ENCODE measurements around the gene LRRC1.

GRCh38 chr6:53858913-53859312 lies 64.1 kb downstream of the LRRC1 start:
- TF ChIP-seq, protein P1, sequence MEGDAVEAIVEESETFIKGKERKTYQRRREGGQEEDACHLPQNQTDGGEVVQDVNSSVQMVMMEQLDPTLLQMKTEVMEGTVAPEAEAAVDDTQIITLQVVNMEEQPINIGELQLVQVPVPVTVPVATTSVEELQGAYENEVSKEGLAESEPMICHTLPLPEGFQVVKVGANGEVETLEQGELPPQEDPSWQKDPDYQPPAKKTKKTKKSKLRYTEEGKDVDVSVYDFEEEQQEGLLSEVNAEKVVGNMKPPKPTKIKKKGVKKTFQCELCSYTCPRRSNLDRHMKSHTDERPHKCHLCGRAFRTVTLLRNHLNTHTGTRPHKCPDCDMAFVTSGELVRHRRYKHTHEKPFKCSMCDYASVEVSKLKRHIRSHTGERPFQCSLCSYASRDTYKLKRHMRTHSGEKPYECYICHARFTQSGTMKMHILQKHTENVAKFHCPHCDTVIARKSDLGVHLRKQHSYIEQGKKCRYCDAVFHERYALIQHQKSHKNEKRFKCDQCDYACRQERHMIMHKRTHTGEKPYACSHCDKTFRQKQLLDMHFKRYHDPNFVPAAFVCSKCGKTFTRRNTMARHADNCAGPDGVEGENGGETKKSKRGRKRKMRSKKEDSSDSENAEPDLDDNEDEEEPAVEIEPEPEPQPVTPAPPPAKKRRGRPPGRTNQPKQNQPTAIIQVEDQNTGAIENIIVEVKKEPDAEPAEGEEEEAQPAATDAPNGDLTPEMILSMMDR (IDR thresholded peaks at IDR 0.05) = no peak
- no peak for TF ChIP-seq POLR2A (IDR thresholded peaks at IDR 0.05)
